H1 (cell line): ENCODE data around the gene APOBEC3F. TPM values are rescaled to one million over a fixed set of nuclear protein-coding genes. Genes with fewer than 3 reads are reported as not detected.

Experiments used
- ATF2 ChIP-seq: IDR thresholded peaks from 2 replicates; pipeline ENCODE4 v1.6.1; 2012; ENCODE audit warnings: low read length, inconsistent platforms
- CHD7 ChIP-seq: fragments of 300-600 bp; sonication (generic); IDR thresholded peaks from 2 replicates; pipeline ENCODE4 v1.7.1; 2012; ENCODE audit warnings: low read length, moderate library complexity, mild to moderate bottlenecking, inconsistent platforms; ENCODE audit not compliant: insufficient replicate concordance
- polyA plus RNA-seq, 7 experiments: library from polyadenylated mRNA; depleted of rRNA in 3 of 7; stranded (reverse) in 5 of 7; unstranded in 2 of 7; fragments of >200 nt in 5 of 7; fragments of 200-250 nt in 2 of 7; gene quantifications; 1 replicate in 5 of 7; 2 replicates in 1 of 7; 4 replicates in 1 of 7; pipeline versions ENCODE4 v1.2.1 to v1.2.3, GENCODE V29; 2011 to 2013; ENCODE audit warnings: missing spikeins in 2 of 7, mixed read lengths in 2 of 7
- total RNA-seq: library from RNA; stranded (reverse); fragmentation: NEBNext Ultra II Directional; extraction: Animal tissue kit (Norgen Biotek cat#: 25700); gene quantifications from 2 replicates; pipeline ENCODE4 v1.2.1, GENCODE V29; 2021

APOBEC3F gene
- total and polyA plus RNA-seq, 2 of the 8 experiments (the other 6 are each of a cell fraction or from before 2014, with no cell fraction given), result 4.0 to 7.3 TPM

DNA sequence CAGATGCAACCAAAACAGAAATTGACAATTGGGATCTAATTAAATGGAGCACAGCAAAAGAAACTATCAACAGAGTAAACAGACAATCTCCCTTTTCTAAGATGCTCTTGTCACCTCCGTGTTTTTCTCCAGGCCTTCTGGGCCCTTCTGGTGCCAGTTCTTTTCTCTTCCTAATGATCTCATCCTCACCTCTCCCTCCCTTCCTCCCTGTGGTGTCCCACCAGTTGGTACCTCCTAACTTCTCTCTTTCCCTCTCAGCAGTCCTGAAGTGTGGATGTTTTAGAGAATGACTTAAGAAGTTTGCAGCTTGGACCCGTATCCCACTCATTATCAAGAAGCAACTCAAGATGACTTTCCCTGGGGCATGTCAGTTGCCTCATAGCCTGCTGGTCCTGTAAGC, 62.8 kb downstream of the APOBEC3F start (continued):
- TF ChIP-seq CHD7, result no peak
- TF ChIP-seq ATF2, result no peak
- TF ChIP-seq, all 59 proteins: peak for 0
